ENCODE measurements around the gene CGB7. TPM values are rescaled to one million over a fixed set of nuclear protein-coding genes. Genes with fewer than 3 reads are reported as not detected.
A peak's percentile ranks its signal among the peaks of the same experiment; 100 is the strongest.

CGB7 gene
- total and polyA plus RNA-seq, 2 donors (not counting 1 experiment from before 2014, with no cell fraction given): not detected

- Mint-ChIP-seq H3K9me3 (ENCODE audit: insufficient read depth) (no peaks in the 10 kb centered on the region), H3K27me3 (peaks cover 3% of the 10 kb centered on the region), H3K4me1 (peaks cover 33% of the 10 kb centered on the region), H3K4me3 (peak overlapping the region; percentile 93), H3K27ac (peak overlapping the region; percentile 87)
- peaks cover 50% of the 10 kb centered on the region for H4K20me1 ChIP-seq (ENCODE audit: control insufficient read depth, insufficient read depth, low read length, poor library complexity, severe bottlenecking)
- H3K4me3 ChIP-seq (ENCODE audit: control extremely low read depth in 1 of 5, extremely low read depth in 1 of 5, insufficient read depth in 1 of 5, low read depth in 2 of 5, low read length in 4 of 5): peak overlapping the region; percentile 74 to 89 (median 82)
- ChIA-PET CTCF (no interaction called here), POLR2A (no interaction called here)
- intact Hi-C loops (cut with micrococcal nuclease): loop anchor here (1.0 to 10.0 kb wide), 8 partner anchors 28 to 791 kb away; partner anchors contain the start of genes AKT1S1, C19orf73, GYS1 and LIN7B
- H3K4me2 ChIP-seq (replicated peaks; ENCODE audit: low read depth, low read length, poor library complexity, severe bottlenecking): peak overlapping the region; percentile 93
- no peak for DNase-seq
- H3K27ac ChIP-seq (ENCODE audit: low read length in 2 of 2): peak overlapping the region; percentile 66 to 90
- peaks cover 0 to 35% of the 10 kb centered on the region in 2 experiments for H3K36me3 ChIP-seq (replicated peaks in 1 of 2; ENCODE audit: control extremely low read depth in 1 of 2, control insufficient read depth in 1 of 2, extremely low read depth in 1 of 2, insufficient read depth in 2 of 2, low read length in 1 of 2)
- peaks cover 0 to 4% (median 0%) of the 10 kb centered on the region in 3 donors for H3K9me3 ChIP-seq (ENCODE audit: control extremely low read depth in 1 of 3, control insufficient read depth in 2 of 3, insufficient read depth in 1 of 3, low read length in 2 of 3)
- TF ChIP-seq CTCF (IDR thresholded peaks at IDR 0.05): no peak
- TF ChIP-seq EZH2 (IDR thresholded peaks at IDR 0.05; ENCODE audit: borderline replicate concordance, insufficient read depth, low read depth, low read length, poor library complexity, severe bottlenecking): no peak
- 2% methylated on average over 14 of the region's 14 CpGs for whole genome bisulfite sequencing (ENCODE audit: insufficient coverage)
- H3K4me1 ChIP-seq (ENCODE audit: control insufficient read depth in 2 of 2, insufficient read depth in 2 of 2, low read length in 2 of 2): peaks cover 20 to 28% of the 10 kb centered on the region in 2 donors
- peaks cover 53% of the 10 kb centered on the region for H3K79me2 ChIP-seq (ENCODE audit: control insufficient read depth, insufficient read depth, low read length)
- ATAC-seq (ENCODE audit: low read depth): no peak
- peak overlapping the region; percentile 88 for H2AFZ ChIP-seq (ENCODE audit: insufficient read depth, low read depth, low read length, poor library complexity, severe bottlenecking)
- H3K27me3 ChIP-seq (replicated peaks in 1 of 4; ENCODE audit: control extremely low read depth in 1 of 4, control insufficient read depth in 3 of 4, insufficient read depth in 4 of 4, low read length in 3 of 4): peaks cover 0 to 3% (median 0%) of the 10 kb centered on the region in 4 experiments
- peak overlapping the region; percentile 90 for H3K9ac ChIP-seq (ENCODE audit: low read length)
These were observed 28.3 kb upstream of the CGB7 start for GRCh38 chr19:49085868-49086232.

GRCh38 chr19:49085020-49085867 is 27.7 kb upstream of the CGB7 start, which contains the start of gene SNRNP70:
Gene SNRNP70 (plus strand): TSS chr19:49085451. CDS start chr19:49086415, 964 bp downstream.
- ChIA-PET POLR2A (no interaction called here), CTCF (no interaction called here)
- H3K4me3 Mint-ChIP-seq: peak within 1 kb of the TSS; percentile 93
- peaks cover 47% of the 10 kb centered on the region for H3K79me2 ChIP-seq (ENCODE audit: control insufficient read depth, insufficient read depth, low read length)
- H3K4me1 Mint-ChIP-seq: peaks cover 33% of the 10 kb centered on the region
- peak within 1 kb of the TSS; percentile 93 for H3K4me2 ChIP-seq (replicated peaks; ENCODE audit: low read depth, low read length, poor library complexity, severe bottlenecking)
- peaks cover 0 to 3% (median 0%) of the 10 kb centered on the region in 4 experiments for H3K27me3 ChIP-seq (replicated peaks in 1 of 4; ENCODE audit: control extremely low read depth in 1 of 4, control insufficient read depth in 3 of 4, insufficient read depth in 4 of 4, low read length in 3 of 4)
- peaks cover 5% of the 10 kb centered on the region for H3K27me3 Mint-ChIP-seq
- H3K9me3 Mint-ChIP-seq (ENCODE audit: insufficient read depth): no peaks in the 10 kb centered on the region
- H3K27ac ChIP-seq (ENCODE audit: low read length in 2 of 2): peak within 1 kb of the TSS; percentile 66 to 90
- peak within 1 kb of the TSS; percentile 74 to 89 (median 82) for H3K4me3 ChIP-seq (ENCODE audit: control extremely low read depth in 1 of 5, extremely low read depth in 1 of 5, insufficient read depth in 1 of 5, low read depth in 2 of 5, low read length in 4 of 5)
- under 1% methylated on average over 89 of the region's 89 CpGs for WGBS (ENCODE audit: insufficient coverage)
- H3K9me3 ChIP-seq (ENCODE audit: control extremely low read depth in 1 of 3, control insufficient read depth in 2 of 3, insufficient read depth in 1 of 3, low read length in 2 of 3): peaks cover 0 to 4% (median 0%) of the 10 kb centered on the region in 3 donors
- peaks cover 20 to 28% of the 10 kb centered on the region in 2 donors for H3K4me1 ChIP-seq (ENCODE audit: control insufficient read depth in 2 of 2, insufficient read depth in 2 of 2, low read length in 2 of 2)
- peak within 1 kb of the TSS; percentile 90 for H3K9ac ChIP-seq (ENCODE audit: low read length)
- peak within 1 kb of the TSS; percentile 88 for H2AFZ ChIP-seq (ENCODE audit: insufficient read depth, low read depth, low read length, poor library complexity, severe bottlenecking)
- peaks cover 0 to 29% of the 10 kb centered on the region in 2 experiments for H3K36me3 ChIP-seq (replicated peaks in 1 of 2; ENCODE audit: control extremely low read depth in 1 of 2, control insufficient read depth in 1 of 2, extremely low read depth in 1 of 2, insufficient read depth in 2 of 2, low read length in 1 of 2)
- TF ChIP-seq CTCF (IDR thresholded peaks at IDR 0.05): no peak
- TF ChIP-seq EZH2 (IDR thresholded peaks at IDR 0.05; ENCODE audit: borderline replicate concordance, insufficient read depth, low read depth, low read length, poor library complexity, severe bottlenecking): no peak
- peak; percentile 100 for DNase-seq
- intact Hi-C loops (cut with micrococcal nuclease): loop anchor here (1.0 to 10.0 kb wide), 8 partner anchors 29 to 792 kb away; partner anchors contain the start of genes AKT1S1, C19orf73, GYS1 and LIN7B
- ATAC-seq (ENCODE audit: low read depth): peak; percentile 95
- peak within 1 kb of the TSS; percentile 87 for H3K27ac Mint-ChIP-seq
- peaks cover 43% of the 10 kb centered on the region for H4K20me1 ChIP-seq (ENCODE audit: control insufficient read depth, insufficient read depth, low read length, poor library complexity, severe bottlenecking)
